HFFc6 (cell line): ENCODE results near the gene ULK4. TPM values are rescaled to one million over a fixed set of nuclear protein-coding genes. Genes with fewer than 3 reads are reported as not detected.

Source experiments
- DNase-seq: peaks from one replicate; pipeline ENCODE4 v3.0.0-alpha.2; 2018
- H3K27ac Mint-ChIP-seq: 2 replicates; pipeline ENCODE4 v1.8.0; 2020; ENCODE audit warnings: mild to moderate bottlenecking, mixed read lengths
- H3K27me3 Mint-ChIP-seq: 2 replicates; pipeline ENCODE4 v1.8.0; 2021; ENCODE audit warnings: mild to moderate bottlenecking, moderate library complexity, mixed read lengths; ENCODE audit not compliant: insufficient read depth
- H3K36me3 Mint-ChIP-seq: 2 replicates; pipeline ENCODE4 v1.8.0; 2021; ENCODE audit warnings: low read depth, mixed read lengths
- H3K4me1 Mint-ChIP-seq: 2 replicates; pipeline ENCODE4 v1.8.0; 2020; ENCODE audit warnings: low read depth, mixed read lengths
- H3K4me3 Mint-ChIP-seq: 2 replicates; pipeline ENCODE4 v1.8.0; 2020; ENCODE audit warnings: mild to moderate bottlenecking, moderate library complexity, mixed read lengths
- H3K9me3 Mint-ChIP-seq: 2 replicates; pipeline ENCODE4 v1.8.0; 2020; ENCODE audit warnings: mild to moderate bottlenecking, mixed read lengths
- long read RNA-seq: library from polyadenylated mRNA; unstranded; transcript quantifications from one replicate; pipeline ENCODE4 v2.0.0, GENCODE V29; 2019
- total RNA-seq, 6 experiments: library from RNA; stranded (reverse); fragmentation: NEBNext Ultra II Directional; extraction: Animal tissue kit (Norgen Biotek cat#: 25700); gene quantifications; 2 replicates in 1 of 6; 3 replicates in 5 of 6; pipeline ENCODE4 v1.2.3, GENCODE V29; 2021
- TF ChIP-seq, protein P1 (sequence below): fragments of 200-600 bp; sonication (generic); IDR thresholded peaks from 2 replicates; pipeline ENCODE4 v1.5.0; 2021; ENCODE audit warnings: antibody characterized with exemption, mild to moderate bottlenecking

ULK4 gene
- 1 to 10 TPM; 6.0 to 8.6 (median 6.7) TPM for total RNA-seq
- long read RNA-seq, full-length matches to known transcripts: 1 of 9 reads
- long read RNA-seq, partial matches to known transcripts: 1 of 9 reads
- long read RNA-seq, other reads (novel, unspliced or antisense): 7 of 9 reads

DNA sequence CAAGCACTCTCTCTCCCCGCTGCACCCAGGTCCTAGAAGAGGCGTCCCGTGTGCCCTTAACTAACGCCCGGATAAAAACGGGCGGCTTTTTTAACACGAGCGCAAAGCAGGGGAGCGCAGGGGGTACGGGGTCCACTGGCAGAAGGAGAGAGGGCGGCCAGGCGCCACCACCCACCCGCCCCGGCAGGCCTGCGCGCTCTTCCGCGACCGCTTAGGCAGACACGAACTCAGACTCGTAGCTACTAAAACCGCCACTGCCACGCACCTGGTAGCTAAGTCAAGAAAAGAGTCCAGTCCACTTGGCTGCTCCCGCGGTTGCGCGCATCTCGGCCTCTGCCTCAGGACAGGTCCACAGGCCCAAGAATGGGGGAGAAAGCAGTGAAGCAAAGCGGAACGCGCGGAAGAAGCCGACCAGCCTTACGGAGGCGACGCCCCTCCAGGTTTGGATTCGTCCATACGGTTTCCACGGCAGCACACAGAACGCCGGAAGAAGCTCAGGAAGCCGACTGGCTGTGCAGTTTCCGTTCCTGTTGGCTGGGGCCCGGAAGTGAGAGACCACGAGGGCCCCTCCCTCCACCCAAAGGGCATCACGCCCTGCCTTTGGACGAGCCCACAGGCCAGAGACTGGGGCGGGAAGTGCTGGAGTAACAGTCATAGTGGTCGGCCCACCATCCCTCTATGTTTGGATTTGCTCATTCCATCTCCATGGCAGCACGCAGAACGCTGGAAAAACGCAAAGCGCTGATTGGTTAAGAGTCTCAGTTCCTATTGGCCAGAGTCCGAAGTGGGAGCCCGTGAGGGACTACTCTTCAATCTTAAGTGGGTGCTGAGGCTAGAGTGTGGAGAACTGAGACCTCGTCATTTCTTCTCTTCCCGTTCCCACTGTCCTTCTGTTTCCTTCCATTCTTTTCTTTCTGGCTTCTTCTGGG lies at the start of gene ULK4:
Gene ULK4 (minus strand): TSS at position 353 of the 929 bp plus-strand sequence. CDS start 7,344 bp downstream, outside the sequence.
- no peaks in the 10 kb centered on the region for H3K9me3 Mint-ChIP-seq
- peak within 1 kb of the TSS; percentile 97 for H3K4me3 Mint-ChIP-seq
- H3K36me3 Mint-ChIP-seq: no peaks in the 10 kb centered on the region
- peak; percentile 100 for DNase-seq
- H3K27ac Mint-ChIP-seq: peak within 1 kb of the TSS; percentile 99
- TF ChIP-seq, protein P1, sequence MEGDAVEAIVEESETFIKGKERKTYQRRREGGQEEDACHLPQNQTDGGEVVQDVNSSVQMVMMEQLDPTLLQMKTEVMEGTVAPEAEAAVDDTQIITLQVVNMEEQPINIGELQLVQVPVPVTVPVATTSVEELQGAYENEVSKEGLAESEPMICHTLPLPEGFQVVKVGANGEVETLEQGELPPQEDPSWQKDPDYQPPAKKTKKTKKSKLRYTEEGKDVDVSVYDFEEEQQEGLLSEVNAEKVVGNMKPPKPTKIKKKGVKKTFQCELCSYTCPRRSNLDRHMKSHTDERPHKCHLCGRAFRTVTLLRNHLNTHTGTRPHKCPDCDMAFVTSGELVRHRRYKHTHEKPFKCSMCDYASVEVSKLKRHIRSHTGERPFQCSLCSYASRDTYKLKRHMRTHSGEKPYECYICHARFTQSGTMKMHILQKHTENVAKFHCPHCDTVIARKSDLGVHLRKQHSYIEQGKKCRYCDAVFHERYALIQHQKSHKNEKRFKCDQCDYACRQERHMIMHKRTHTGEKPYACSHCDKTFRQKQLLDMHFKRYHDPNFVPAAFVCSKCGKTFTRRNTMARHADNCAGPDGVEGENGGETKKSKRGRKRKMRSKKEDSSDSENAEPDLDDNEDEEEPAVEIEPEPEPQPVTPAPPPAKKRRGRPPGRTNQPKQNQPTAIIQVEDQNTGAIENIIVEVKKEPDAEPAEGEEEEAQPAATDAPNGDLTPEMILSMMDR: no peak
- H3K27me3 Mint-ChIP-seq: peaks cover 2% of the 10 kb centered on the region; the same call in 1 of the 2 replicates
- peaks cover 13% of the 10 kb centered on the region for H3K4me1 Mint-ChIP-seq

GRCh38 chr3:42010530-42010929 lies 48.6 kb upstream of the ULK4 start:
- peaks cover 33% of the 10 kb centered on the region for H3K4me1 Mint-ChIP-seq
- DNase-seq: no peak
- H3K4me3 Mint-ChIP-seq: no peak overlapping the region
- H3K27me3 Mint-ChIP-seq: peaks cover 5% of the 10 kb centered on the region
- TF ChIP-seq, protein P1: no peak
- H3K9me3 Mint-ChIP-seq: no peaks in the 10 kb centered on the region
- H3K36me3 Mint-ChIP-seq: peaks cover 9% of the 10 kb centered on the region
- no peak overlapping the region for H3K27ac Mint-ChIP-seq

DNA sequence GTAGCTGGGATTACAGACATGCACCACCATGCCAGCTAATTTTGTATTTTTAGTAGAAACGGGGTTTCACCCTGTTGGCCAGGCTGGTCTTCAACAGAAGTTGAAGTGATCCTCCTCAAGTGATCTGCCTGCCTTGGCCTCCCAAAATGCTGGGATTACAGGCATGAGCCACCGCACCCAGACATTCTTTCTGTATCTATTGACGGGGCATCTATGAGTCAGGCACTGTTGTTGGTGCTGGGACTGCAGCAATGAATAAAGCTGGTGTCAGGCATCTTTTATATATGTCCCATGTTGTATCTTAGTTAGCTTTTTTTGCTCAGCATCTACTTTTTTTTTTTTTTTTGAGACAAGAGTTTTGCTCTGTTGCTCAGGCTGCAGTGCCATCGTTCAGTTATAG lies 47.6 kb upstream of the ULK4 start:
- no peak for DNase-seq
- H3K4me1 Mint-ChIP-seq: peaks cover 24% of the 10 kb centered on the region

GRCh38 chr3:42007785-42008184 lies 45.9 kb upstream of the ULK4 start:
- peaks cover 2% of the 10 kb centered on the region; the same call in 1 of the 2 replicates for H3K9me3 Mint-ChIP-seq
- DNase-seq: no peak
- H3K4me1 Mint-ChIP-seq: peaks cover 19% of the 10 kb centered on the region; the same call in 1 of the 2 replicates
- H3K36me3 Mint-ChIP-seq: peaks cover 2% of the 10 kb centered on the region; the same call in 1 of the 2 replicates
- TF ChIP-seq, protein P1: no peak
- H3K4me3 Mint-ChIP-seq: no peak overlapping the region
- H3K27me3 Mint-ChIP-seq: no peaks in the 10 kb centered on the region; the same call in 1 of the 2 replicates
- H3K27ac Mint-ChIP-seq: no peak overlapping the region

More for the DNA sequence above, 47.6 kb upstream of the ULK4 start:
- peaks cover under 1% of the 10 kb centered on the region for H3K27me3 Mint-ChIP-seq
- TF ChIP-seq, protein P1: no peak
- H3K4me3 Mint-ChIP-seq: no peak overlapping the region
- H3K27ac Mint-ChIP-seq: no peak overlapping the region
- peaks cover 2% of the 10 kb centered on the region for H3K36me3 Mint-ChIP-seq
- H3K9me3 Mint-ChIP-seq: no peaks in the 10 kb centered on the region

- peaks cover 9% of the 10 kb centered on the region for H3K9me3 Mint-ChIP-seq
- peaks cover 8% of the 10 kb centered on the region for H3K36me3 Mint-ChIP-seq
- H3K4me3 Mint-ChIP-seq: no peak overlapping the region
- TF ChIP-seq, protein P1: no peak
- H3K27me3 Mint-ChIP-seq: peaks cover 5% of the 10 kb centered on the region
- H3K4me1 Mint-ChIP-seq: peaks cover 12% of the 10 kb centered on the region; the same call in 1 of the 2 replicates
- H3K27ac Mint-ChIP-seq: no peak overlapping the region
- no peak for DNase-seq
Observed at GRCh38 chr3:42005401-42005800, 43.5 kb upstream of the ULK4 start.
